A549 (cell line): ENCODE data around the gene TRIOBP.

Source experiments
- CTCF ChIP-seq: fragments of >200 bp; sonication (Bioruptor Twin); formaldehyde crosslinking; IDR thresholded peaks from 3 replicates; pipeline ENCODE4 v1.5.1; 2016
- E2F6 ChIP-seq: IDR thresholded peaks from 2 replicates; pipeline ENCODE4 v1.6.1; 2012; ENCODE audit warnings: low read depth, borderline replicate concordance
- EP300 ChIP-seq, 2 experiments: fragments of >200 bp; sonication (Bioruptor Twin); formaldehyde crosslinking; IDR thresholded peaks; 2 replicates in 1 of 2; 3 replicates in 1 of 2; pipeline ENCODE4 v1.6.1; 2016 to 2017
- JUN ChIP-seq, 2 experiments: fragments of >200 bp; sonication (Bioruptor Twin); formaldehyde crosslinking; IDR thresholded peaks; 2 replicates in 1 of 2; 3 replicates in 1 of 2; pipeline ENCODE4 v1.6.1; 2016 to 2017
- KDM5A ChIP-seq: fragments of 200-600 bp; sonication (generic); IDR thresholded peaks from 2 replicates; pipeline ENCODE4 v1.6.1; 2016; ENCODE audit warnings: antibody characterized with exemption, mild to moderate bottlenecking
- MAFK ChIP-seq: fragments of 450-650 bp; IDR thresholded peaks from 2 replicates; pipeline ENCODE4 v1.6.1; 2014; ENCODE audit not compliant: partially characterized antibody
- NR3C1 ChIP-seq: fragments of >200 bp; sonication (Bioruptor Twin); formaldehyde crosslinking; IDR thresholded peaks from 3 replicates; pipeline ENCODE4 v1.6.1; 2017
- POLR2A ChIP-seq: IDR thresholded peaks from 2 replicates; pipeline ENCODE4 v1.6.1; 2012; ENCODE audit warnings: mild to moderate bottlenecking, low read length
- RAD21 ChIP-seq, 2 experiments: fragments of >200 bp in 1 of 2; sonication (Bioruptor Twin) in 1 of 2; formaldehyde crosslinking in 1 of 2; IDR thresholded peaks in 1 of 2; conservative IDR thresholded peaks in 1 of 2; 2 replicates in 1 of 2; 3 replicates in 1 of 2; pipeline ENCODE4 v1.6.1; 2012 to 2018; ENCODE audit warnings: inconsistent platforms in 1 of 2
- SMC3 ChIP-seq: fragments of >200 bp; sonication (Bioruptor Twin); formaldehyde crosslinking; IDR thresholded peaks from 3 replicates; pipeline ENCODE4 v1.6.1; 2018; ENCODE audit warnings: inconsistent platforms
- ZNF302 ChIP-seq: fragments of 250-450 bp; sonication (Bioruptor Pico); IDR thresholded peaks from 2 replicates; pipeline ENCODE4 v1.9.0; 2021; ENCODE audit warnings: inconsistent platforms, mild to moderate bottlenecking, moderate library complexity
- TF ChIP-seq, protein P1 (sequence below): fragments of >200 bp; sonication (Bioruptor Twin); formaldehyde crosslinking; IDR thresholded peaks from 3 replicates; pipeline ENCODE4 v1.6.1; 2016
- TF ChIP-seq, protein P2 (sequence below): fragments of 450-650 bp; IDR thresholded peaks from 2 replicates; pipeline ENCODE4 v1.6.1; 2014; ENCODE audit warnings: antibody characterized with exemption

GRCh38 chr22:37704645-37705044, 7.8 kb downstream of the TRIOBP start:
- TF ChIP-seq, protein P1, sequence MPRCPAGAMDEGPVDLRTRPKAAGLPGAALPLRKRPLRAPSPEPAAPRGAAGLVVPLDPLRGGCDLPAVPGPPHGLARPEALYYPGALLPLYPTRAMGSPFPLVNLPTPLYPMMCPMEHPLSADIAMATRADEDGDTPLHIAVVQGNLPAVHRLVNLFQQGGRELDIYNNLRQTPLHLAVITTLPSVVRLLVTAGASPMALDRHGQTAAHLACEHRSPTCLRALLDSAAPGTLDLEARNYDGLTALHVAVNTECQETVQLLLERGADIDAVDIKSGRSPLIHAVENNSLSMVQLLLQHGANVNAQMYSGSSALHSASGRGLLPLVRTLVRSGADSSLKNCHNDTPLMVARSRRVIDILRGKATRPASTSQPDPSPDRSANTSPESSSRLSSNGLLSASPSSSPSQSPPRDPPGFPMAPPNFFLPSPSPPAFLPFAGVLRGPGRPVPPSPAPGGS: no peak
- no peak for TF ChIP-seq MAFK
- no peak for TF ChIP-seq RAD21 (conservative IDR thresholded peaks at IDR 0.05 in 1 of 2, IDR thresholded peaks at IDR 0.05 in 1 of 2)
- TF ChIP-seq E2F6: no peak
- TF ChIP-seq POLR2A: no peak
- no peak for TF ChIP-seq CTCF
- no peak for TF ChIP-seq JUN (IDR thresholded peaks at IDR 0.05)
- no peak for TF ChIP-seq EP300 (IDR thresholded peaks at IDR 0.05)
- no peak for TF ChIP-seq KDM5A
- TF ChIP-seq, protein P2, sequence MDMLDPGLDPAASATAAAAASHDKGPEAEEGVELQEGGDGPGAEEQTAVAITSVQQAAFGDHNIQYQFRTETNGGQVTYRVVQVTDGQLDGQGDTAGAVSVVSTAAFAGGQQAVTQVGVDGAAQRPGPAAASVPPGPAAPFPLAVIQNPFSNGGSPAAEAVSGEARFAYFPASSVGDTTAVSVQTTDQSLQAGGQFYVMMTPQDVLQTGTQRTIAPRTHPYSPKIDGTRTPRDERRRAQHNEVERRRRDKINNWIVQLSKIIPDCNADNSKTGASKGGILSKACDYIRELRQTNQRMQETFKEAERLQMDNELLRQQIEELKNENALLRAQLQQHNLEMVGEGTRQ: no peak
- TF ChIP-seq SMC3: no peak
- TF ChIP-seq NR3C1: no peak
- no peak for TF ChIP-seq ZNF302 (CRISPR knock-in tag)
